GM23338 (cell line): ENCODE measurements around the gene UBE3B.

Experiments used
- CTCF ChIP-seq, 2 experiments: fragments of 200-600 bp in 1 of 2; sonication (generic) in 1 of 2; conservative IDR thresholded peaks; 2 replicates each; pipeline versions ENCODE4 v1.5.1 to v1.6.1; 2016 to 2017; ENCODE audit warnings: antibody characterized with exemption in 2 of 2, low read depth in 2 of 2, mild to moderate bottlenecking in 2 of 2, moderate library complexity in 1 of 2
- POLR2AphosphoS5 ChIP-seq: IDR thresholded peaks from 2 replicates; pipeline ENCODE4 v1.6.1; 2016; ENCODE audit warnings: antibody characterized with exemption, low read depth

- TF ChIP-seq CTCF (conservative IDR thresholded peaks at IDR 0.05; ENCODE audit: low read depth in 2 of 2) (no peak), POLR2AphosphoS5 (no peak)
Observed at GRCh38 chr12:109455706-109456105, 21.7 kb upstream of the UBE3B start.
